HG02840 (cell line): Measurements from ENCODE around the gene MGRN1.

Source experiments
- ATAC-seq: cut with Tn5 transposase; IDR thresholded peaks from one replicate; pipeline ENCODE4 v1.9.1; 2021; ENCODE audit warnings: mild to moderate bottlenecking, moderate library complexity, moderate number of reproducible peaks; ENCODE audit not compliant: unreplicated experiment, low FRiP score

The MGRN1 gene

GRCh38 chr16:4684058-4684715 lies 59.6 kb downstream of the MGRN1 start:
- ATAC-seq = no peak

GRCh38 chr16:4684763-4685162 lies 60.1 kb downstream of the MGRN1 start:
- ATAC-seq = no peak

- no peak for ATAC-seq
Observed at GRCh38 chr16:4685292-4685691, 60.7 kb downstream of the MGRN1 start.

GRCh38 chr16:4685776-4686496 lies 61.3 kb downstream of the MGRN1 start:
- no peak for ATAC-seq

GRCh38 chr16:4686497-4687210 lies 62.0 kb downstream of the MGRN1 start:
- ATAC-seq = no peak

- no peak for ATAC-seq
Observed at GRCh38 chr16:4687416-4687815, 62.8 kb downstream of the MGRN1 start.

GRCh38 chr16:4687946-4688673 lies 63.5 kb downstream of the MGRN1 start:
- no peak for ATAC-seq

GRCh38 chr16:4688674-4689045 lies 64.0 kb downstream of the MGRN1 start:
- no peak for ATAC-seq

GRCh38 chr16:4689091-4689671 lies 64.6 kb downstream of the MGRN1 start:
- no peak for ATAC-seq

GRCh38 chr16:4689864-4690704 lies 65.5 kb downstream of the MGRN1 start:
- ATAC-seq = no peak

- ATAC-seq = no peak
Observed at GRCh38 chr16:4690946-4691665, 66.5 kb downstream of the MGRN1 start.

- ATAC-seq = no peak
Observed at GRCh38 chr16:4691666-4692412, 67.2 kb downstream of the MGRN1 start.

- peak; percentile 18 for ATAC-seq
Observed at GRCh38 chr16:4692460-4693295, 68.1 kb downstream of the MGRN1 start.

- peak; percentile 93 for ATAC-seq
Observed at GRCh38 chr16:4693296-4693955, 68.8 kb downstream of the MGRN1 start, which contains the start of gene NUDT16L1. NUDT16L1 (plus strand) TSS chr16:4693562; CDS start chr16:4693727, 165 bp downstream.

- no peak for ATAC-seq
Observed at GRCh38 chr16:4693956-4694641, 69.5 kb downstream of the MGRN1 start.
